Hepatocyte (in vitro differentiated cells): ENCODE measurements around the gene C14orf93. TPM values are rescaled to one million over a fixed set of nuclear protein-coding genes. Genes with fewer than 3 reads are reported as not detected.

Experiments
- DNase-seq: peaks from one replicate; pipeline ENCODE4 v3.0.0-alpha.2; 2016; ENCODE audit warnings: low spot score
- H2AFZ ChIP-seq: fragments of 200-600 bp; sonication (generic); 2 replicates; pipeline ENCODE4 v1.6.0; 2016; ENCODE audit warnings: antibody characterized with exemption, mild to moderate bottlenecking
- H3K27ac ChIP-seq: fragments of 200-600 bp; sonication (generic); 2 replicates; pipeline ENCODE4 v1.5.1; 2016; ENCODE audit warnings: mild to moderate bottlenecking
- H3K27me3 ChIP-seq: fragments of 200-600 bp; sonication (generic); 2 replicates; pipeline ENCODE4 v1.6.1; 2016
- H3K36me3 ChIP-seq: fragments of 200-600 bp; sonication (generic); replicated peaks from 2 replicates; pipeline ENCODE4 v1.5.1; 2016; ENCODE audit warnings: low read depth; ENCODE audit not compliant: insufficient read depth
- H3K4me1 ChIP-seq: fragments of 200-600 bp; sonication (generic); 2 replicates; pipeline ENCODE4 v1.5.1; 2016; ENCODE audit warnings: mild to moderate bottlenecking, moderate library complexity; ENCODE audit not compliant: insufficient read depth
- H3K4me2 ChIP-seq: fragments of 200-600 bp; sonication (generic); 2 replicates; pipeline ENCODE4 v1.6.0; 2016
- H3K4me3 ChIP-seq: fragments of 200-600 bp; sonication (generic); 2 replicates; pipeline ENCODE4 v1.5.1; 2016; ENCODE audit warnings: mild to moderate bottlenecking
- H3K79me2 ChIP-seq: fragments of 200-600 bp; sonication (generic); 2 replicates; pipeline ENCODE4 v1.6.0; 2017; ENCODE audit warnings: mild to moderate bottlenecking
- H3K9me2 ChIP-seq: fragments of 200-600 bp; sonication (generic); replicated peaks from 2 replicates; pipeline ENCODE4 v1.6.0; 2017; ENCODE audit warnings: mild to moderate bottlenecking; ENCODE audit not compliant: insufficient read depth
- H3K9me3 ChIP-seq: fragments of 200-600 bp; sonication (generic); 2 replicates; pipeline ENCODE4 v1.5.1; 2016; ENCODE audit warnings: low read depth, mild to moderate bottlenecking
- H4K20me1 ChIP-seq: fragments of 200-600 bp; sonication (generic); 2 replicates; pipeline ENCODE4 v1.6.0; 2016; ENCODE audit warnings: mild to moderate bottlenecking; ENCODE audit not compliant: insufficient read depth, poor library complexity, severe bottlenecking
- CTCF ChIP-seq: fragments of 200-600 bp; sonication (generic); IDR thresholded peaks from 2 replicates; pipeline ENCODE4 v1.5.1; 2016; ENCODE audit warnings: antibody characterized with exemption, mild to moderate bottlenecking; ENCODE audit not compliant: poor library complexity
- EZH2 ChIP-seq: fragments of 200-600 bp; sonication (generic); IDR thresholded peaks from 2 replicates; pipeline ENCODE4 v1.6.1; 2016; ENCODE audit warnings: antibody characterized with exemption, mild to moderate bottlenecking, borderline replicate concordance
- EZH2phosphoT487 ChIP-seq: fragments of 200-600 bp; sonication (generic); IDR thresholded peaks from one replicate; pipeline ENCODE4 v1.6.1; 2018; ENCODE audit warnings: antibody characterized with exemption, mild to moderate bottlenecking, low read depth, moderate library complexity; ENCODE audit not compliant: unreplicated experiment, severe bottlenecking
- WGBS: methylation state at CpG from one replicate; pipeline ENCODE4 v1.1.6; 2016; ENCODE audit warnings: low lambda C conversion rate; ENCODE audit errors: missing lambda C conversion rate; 5-methylcytosine and 5-hydroxymethylcytosine counted together
- polyA plus RNA-seq: library from polyadenylated mRNA; unstranded; fragments of >200 nt; fragmentation: Nextera tagmentation; extraction: Ambion mirVana; gene quantifications from 2 replicates; pipeline ENCODE4 v1.2.1, GENCODE V29; 2016
- total RNA-seq: library from RNA; depleted of rRNA; stranded (reverse); fragments of >200 nt; gene quantifications from 2 replicates; pipeline ENCODE4 v1.2.3, GENCODE V29; 2014

C14orf93 gene
- total and polyA plus RNA-seq, 2 experiments from 2014 or later = 6.5 to 8.8 TPM

- peak within 1 kb of the TSS; percentile 99 for H3K4me2 ChIP-seq
- H3K36me3 ChIP-seq = no peaks in the 10 kb centered on the region
- H3K9me2 ChIP-seq = no peaks in the 10 kb centered on the region
- no peak for TF ChIP-seq CTCF
- no peaks in the 10 kb centered on the region for H4K20me1 ChIP-seq
- peak within 1 kb of the TSS; percentile 87 for H3K4me3 ChIP-seq
- peak within 1 kb of the TSS; percentile 84 for H2AFZ ChIP-seq
- peak within 1 kb of the TSS; percentile 84 for H3K27ac ChIP-seq
- peak; percentile 89 for DNase-seq
- WGBS = 6% methylated on average over 24 of the region's 73 CpGs
- no peaks in the 10 kb centered on the region for H3K79me2 ChIP-seq
- H3K4me1 ChIP-seq = peaks cover 13% of the 10 kb centered on the region
- no peaks in the 10 kb centered on the region for H3K9me3 ChIP-seq
- no peaks in the 10 kb centered on the region for H3K27me3 ChIP-seq
These were observed 47.2 kb upstream of the C14orf93 start, which contains the start of gene CDH24 for GRCh38 chr14:23056956-23057756. TSS of gene CDH24 (minus strand) at chr14:23057520. CDS start at chr14:23055733, 1,787 bp downstream.

- WGBS = 12% methylated on average over 13 of the region's 17 CpGs
- peak overlapping the region; percentile 40 for H3K27ac ChIP-seq
- H3K4me2 ChIP-seq = peak overlapping the region; percentile 99
- no peaks in the 10 kb centered on the region for H3K36me3 ChIP-seq
- no peaks in the 10 kb centered on the region for H3K9me3 ChIP-seq
- H3K79me2 ChIP-seq = no peaks in the 10 kb centered on the region
- TF ChIP-seq CTCF (peak; percentile 66), EZH2phosphoT487 (no peak)
- H3K4me1 ChIP-seq = peaks cover 12% of the 10 kb centered on the region
- H2AFZ ChIP-seq = no peak overlapping the region
- H4K20me1 ChIP-seq = no peaks in the 10 kb centered on the region
- H3K27me3 ChIP-seq = no peaks in the 10 kb centered on the region
- DNase-seq = peak; percentile 84
- no peaks in the 10 kb centered on the region for H3K9me2 ChIP-seq
- peak overlapping the region; percentile 87 for H3K4me3 ChIP-seq
These were observed 46.4 kb upstream of the C14orf93 start for GRCh38 chr14:23056145-23056955.

- 62% methylated on average over 6 of the region's 6 CpGs for WGBS
- Histone ChIP-seq H3K79me2 (no peaks in the 10 kb centered on the region), H3K9me3 (no peaks in the 10 kb centered on the region), H3K27me3 (no peaks in the 10 kb centered on the region), H3K27ac (no peak overlapping the region), H4K20me1 (no peaks in the 10 kb centered on the region), H2AFZ (no peak overlapping the region), H3K9me2 (no peaks in the 10 kb centered on the region), H3K4me1 (peaks cover 12% of the 10 kb centered on the region), H3K4me2 (peak overlapping the region; percentile 99), H3K4me3 (no peak overlapping the region), H3K36me3 (no peaks in the 10 kb centered on the region)
- DNase-seq = peak; percentile 52
- TF ChIP-seq CTCF (no peak), EZH2 (no peak), EZH2phosphoT487 (no peak)
These were observed 45.7 kb upstream of the C14orf93 start for GRCh38 chr14:23055621-23056144.
